Motor neuron (in vitro differentiated cells): Measurements from ENCODE around the gene UNC119B. TPM values are rescaled to one million over a fixed set of nuclear protein-coding genes. Genes with fewer than 3 reads are reported as not detected.

Experiments
- ATAC-seq, 8 experiments: fragments of 200-7000 bp; cut with Tn5 transposase; replicated peaks in 6 of 8; 2 replicates each; pipeline ENCODE4 v1.8.0; 2021; ENCODE audit warnings: mild to moderate bottlenecking in 8 of 8, moderate library complexity in 8 of 8
- H3K27ac ChIP-seq, 2 donors: fragments of 250-450 bp; sonication (Bioruptor Pico); 2 replicates each; pipeline ENCODE4 v1.9.0; 2021; ENCODE audit warnings: antibody characterized with exemption in 2 of 2, mild to moderate bottlenecking in 2 of 2, moderate library complexity in 1 of 2
- H3K4me1 ChIP-seq, 2 donors: fragments of 250-450 bp; sonication (Bioruptor Pico); replicated peaks in 1 of 2; 2 replicates each; pipeline ENCODE4 v1.6.1; 2021; ENCODE audit warnings: antibody characterized with exemption in 2 of 2, mild to moderate bottlenecking in 2 of 2, moderate library complexity in 1 of 2
- H3K4me3 ChIP-seq, 5 donors: fragments of 250-450 bp; sonication (Bioruptor Pico); 2 replicates each; pipeline ENCODE4 v1.9.0; 2021; ENCODE audit warnings: antibody characterized with exemption in 5 of 5, mild to moderate bottlenecking in 5 of 5, moderate library complexity in 4 of 5
- WGBS, 10 experiments: fragments of 450-650 bp; shearing (Covaris generic); methylation state at CpG; one replicate each; pipeline ENCODE4 v1.0.0; 2022; 5-methylcytosine and 5-hydroxymethylcytosine counted together
- in situ Hi-C, 9 experiments: fragments of 400-800 bp; cut with MboI; loops; one replicate each; pipeline ENCODE4 v1.15.0; 2021; ENCODE audit warnings: low sequenced_read_pairs in 9 of 9, low pct_unique_long_range_greater_than_20kb in 2 of 9; ENCODE audit not compliant: unreplicated experiment in 9 of 9
- total RNA-seq, 8 experiments: library from RNA; unstranded; fragments of 300-600 nt; gene quantifications; 2 replicates each; pipeline versions ENCODE4 v1.2.3 to v1.2.4, GENCODE V29; 2022

UNC119B gene
- total RNA-seq, 8 experiments from 2014 or later = 15.7 to 37.7 (median 20.8) TPM

- peak in 2 of 8 experiments; percentile 19 to 23 for ATAC-seq
- Histone ChIP-seq H3K27ac (peak overlapping the region in 1 of 2 donors; percentile 26), H3K4me1 (peaks cover 18 to 38% of the 10 kb centered on the region in 2 donors), H3K4me3 (no peak overlapping the region)
- in situ Hi-C loops = no loop called here
- WGBS, 10 experiments = 35 to 100% (median 69%) methylated on average over 1 to 11 of the region's 11 CpGs; no CpG with 5 or more reads in 2 of the 10 experiments
Observed at GRCh38 chr12:120692524-120693033, 17.7 kb upstream of the UNC119B start.

DNA sequence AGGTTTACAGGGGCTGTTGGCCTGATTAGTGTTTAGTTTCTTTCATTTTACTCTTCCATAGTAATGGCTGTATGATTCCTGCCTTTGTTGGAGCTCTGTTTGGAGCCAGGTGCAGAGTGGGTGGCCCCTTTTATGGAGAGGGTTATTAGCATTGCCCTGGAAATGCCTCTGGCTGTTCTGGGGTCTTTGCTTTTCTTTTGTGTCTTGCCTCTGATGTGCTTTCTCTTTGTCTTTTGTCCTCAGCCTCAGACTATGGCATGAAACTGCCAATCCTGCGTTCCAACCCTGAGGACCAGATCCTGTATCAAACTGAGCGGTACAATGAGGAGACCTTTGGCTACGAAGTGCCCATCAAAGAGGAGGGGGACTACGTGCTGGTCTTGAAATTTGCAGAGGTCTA is 16.4 kb upstream of the UNC119B start:
- peak in 2 of 8 experiments; percentile 28 to 45 for ATAC-seq
- 7 to 100% (median 20%) methylated on average over 1 to 4 of the region's 4 CpGs; no CpG with 5 or more reads in 3 of the 10 experiments for WGBS, 10 experiments
- H3K27ac ChIP-seq = peak overlapping the region in 1 of 2 donors; percentile 30
- in situ Hi-C loops = no loop called here
- H3K4me1 ChIP-seq = peaks cover 18 to 38% of the 10 kb centered on the region in 2 donors
- H3K4me3 ChIP-seq = no peak overlapping the region

DNA sequence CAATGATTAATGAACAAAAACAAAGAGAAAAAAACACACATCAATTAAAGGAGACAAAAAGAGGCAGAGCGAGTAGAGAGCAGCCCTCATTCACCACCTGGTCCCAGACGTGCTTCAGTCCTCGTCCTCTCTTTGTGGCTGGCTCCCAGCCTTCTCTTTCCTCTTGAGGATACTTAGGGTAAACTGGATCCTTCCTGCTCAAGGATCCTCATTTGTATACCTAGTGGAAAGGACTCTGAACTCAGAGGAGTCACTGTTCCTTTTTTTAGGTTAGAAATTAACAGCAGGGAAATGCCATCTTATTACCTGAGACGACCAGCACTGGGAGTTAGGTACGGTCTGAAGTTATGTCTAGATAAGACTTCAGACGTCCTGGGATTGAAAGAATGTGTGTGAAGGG is 13.6 kb upstream of the UNC119B start:
- no peak overlapping the region for H3K27ac ChIP-seq
- in situ Hi-C loops = no loop called here
- peaks cover 10 to 27% of the 10 kb centered on the region in 2 donors for H3K4me1 ChIP-seq
- ATAC-seq = peak in 2 of 8 experiments; percentile 16 to 41
- no peak overlapping the region for H3K4me3 ChIP-seq
- WGBS, 10 experiments = 60 to 100% (median 78%) methylated on average over 1 to 6 of the region's 6 CpGs; no CpG with 5 or more reads in 1 of the 10 experiments

DNA sequence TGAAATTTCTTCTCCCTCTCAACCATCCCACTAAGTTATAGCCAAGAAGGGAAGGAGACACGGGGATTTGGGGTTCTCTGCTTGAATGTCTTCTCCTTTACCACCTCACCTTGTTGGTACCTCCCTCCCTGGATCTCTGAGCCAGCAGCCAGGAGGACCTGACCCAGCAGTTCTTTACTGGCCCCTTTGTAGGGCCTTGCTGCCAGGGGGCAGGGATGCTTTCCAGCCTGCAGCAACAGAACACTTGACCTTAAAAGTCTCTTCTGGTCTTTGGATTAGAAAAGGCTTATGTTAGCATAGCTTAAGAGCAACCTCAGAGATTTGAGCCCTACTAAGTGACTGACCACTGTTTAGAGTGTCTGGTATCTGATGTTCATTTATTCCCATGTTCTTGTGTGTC is 12.9 kb upstream of the UNC119B start:
- in situ Hi-C loops = no loop called here
- Histone ChIP-seq H3K4me1 (peaks cover 10 to 20% of the 10 kb centered on the region in 2 donors), H3K27ac (no peak overlapping the region), H3K4me3 (no peak overlapping the region)
- ATAC-seq = no peak
- 86 to 100% (median 100%) methylated on average over 1 of the region's 1 CpG; no CpG with 5 or more reads in 5 of the 10 experiments for WGBS, 10 experiments

DNA sequence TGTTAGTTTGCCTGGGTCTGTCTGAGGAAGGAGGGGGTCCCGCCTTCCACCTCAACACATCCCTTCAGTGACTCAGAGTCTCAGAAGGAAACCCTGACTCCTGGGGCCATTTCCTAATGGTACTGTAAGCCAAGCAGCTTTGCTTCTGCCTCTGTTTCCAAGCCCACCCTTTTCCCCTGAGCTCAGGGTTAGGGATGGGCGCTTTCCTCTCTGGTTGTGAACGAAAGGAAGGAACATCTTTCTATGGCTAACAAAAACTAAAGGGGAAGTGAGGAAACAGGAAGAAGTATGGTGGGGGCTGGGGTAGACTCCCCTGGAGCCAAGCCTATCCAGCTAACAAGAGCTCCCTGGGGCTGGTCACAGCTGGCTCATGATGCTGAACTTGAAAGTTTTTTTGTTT is 11.6 kb upstream of the UNC119B start:
- Histone ChIP-seq H3K27ac (no peak overlapping the region), H3K4me3 (no peak overlapping the region), H3K4me1 (peaks cover 5 to 7% of the 10 kb centered on the region in 2 donors)
- in situ Hi-C loops = no loop called here
- 86 to 100% (median 89%) methylated on average over 1 to 3 of the region's 3 CpGs; no CpG with 5 or more reads in 5 of the 10 experiments for WGBS, 10 experiments
- ATAC-seq = no peak

- Histone ChIP-seq H3K4me3 (no peak overlapping the region), H3K27ac (no peak overlapping the region), H3K4me1 (no peaks in the 10 kb centered on the region)
- in situ Hi-C loops = no loop called here
- 90 to 100% (median 93%) methylated on average over 2 to 7 of the region's 7 CpGs; no CpG with 5 or more reads in 3 of the 10 experiments for WGBS, 10 experiments
- no peak for ATAC-seq
Observed at GRCh38 chr12:120699553-120699952, 10.7 kb upstream of the UNC119B start.

- Histone ChIP-seq H3K27ac (no peak overlapping the region), H3K4me1 (no peaks in the 10 kb centered on the region), H3K4me3 (no peak overlapping the region)
- peak in 1 of 8 experiments; percentile 38 for ATAC-seq
- in situ Hi-C loops = no loop called here
- 94 to 100% (median 100%) methylated on average over 1 to 5 of the region's 5 CpGs; no CpG with 5 or more reads in 4 of the 10 experiments for WGBS, 10 experiments
Observed at GRCh38 chr12:120700886-120701285, 9.4 kb upstream of the UNC119B start.

GRCh38 chr12:120702637-120703036 is 7.6 kb upstream of the UNC119B start:
- Histone ChIP-seq H3K4me1 (no peaks in the 10 kb centered on the region), H3K27ac (no peak overlapping the region), H3K4me3 (no peak overlapping the region)
- WGBS, 10 experiments = 100% methylated on average over 1 of the region's 1 CpG; no CpG with 5 or more reads in 7 of the 10 experiments
- in situ Hi-C loops = no loop called here
- ATAC-seq = no peak

DNA sequence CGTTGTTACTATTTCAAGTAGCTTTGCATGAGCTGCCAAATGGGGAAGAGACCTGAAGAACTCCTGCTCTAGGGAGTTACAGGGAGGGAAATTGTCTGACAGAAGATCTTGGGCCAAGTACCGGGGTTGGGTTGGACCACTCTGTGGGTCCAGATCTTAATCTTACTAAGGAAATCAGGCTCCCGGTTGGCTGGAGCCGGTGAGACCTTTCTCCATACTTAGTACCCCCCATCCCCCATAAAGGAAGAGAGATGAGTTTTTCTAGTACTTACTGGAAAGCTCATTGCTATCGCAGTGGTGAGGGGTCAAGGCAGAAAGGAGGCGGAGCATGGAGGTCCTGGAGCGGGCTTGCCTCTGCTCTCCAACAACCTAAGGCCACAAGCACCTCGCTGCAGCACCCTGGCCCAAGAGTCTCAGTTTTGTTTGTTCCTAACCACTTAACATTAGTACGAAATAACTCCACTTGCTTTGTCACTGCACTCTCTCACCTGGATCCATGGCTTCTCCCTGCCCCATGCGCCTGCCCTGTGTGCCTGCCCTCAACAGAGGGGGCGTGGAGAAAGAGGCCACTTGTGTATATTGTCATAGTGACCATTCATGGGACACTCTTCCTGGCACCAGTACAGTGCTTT is 6.8 kb upstream of the UNC119B start:
- Histone ChIP-seq H3K4me3 (no peak overlapping the region), H3K4me1 (peaks cover 0 to under 1% of the 10 kb centered on the region in 2 donors), H3K27ac (no peak overlapping the region)
- peak in 2 of 8 experiments; percentile 29 to 50 for ATAC-seq
- in situ Hi-C loops = no loop called here
- 73 to 100% (median 95%) methylated on average over 2 to 6 of the region's 11 CpGs; no CpG with 5 or more reads in 2 of the 10 experiments for WGBS, 10 experiments

DNA sequence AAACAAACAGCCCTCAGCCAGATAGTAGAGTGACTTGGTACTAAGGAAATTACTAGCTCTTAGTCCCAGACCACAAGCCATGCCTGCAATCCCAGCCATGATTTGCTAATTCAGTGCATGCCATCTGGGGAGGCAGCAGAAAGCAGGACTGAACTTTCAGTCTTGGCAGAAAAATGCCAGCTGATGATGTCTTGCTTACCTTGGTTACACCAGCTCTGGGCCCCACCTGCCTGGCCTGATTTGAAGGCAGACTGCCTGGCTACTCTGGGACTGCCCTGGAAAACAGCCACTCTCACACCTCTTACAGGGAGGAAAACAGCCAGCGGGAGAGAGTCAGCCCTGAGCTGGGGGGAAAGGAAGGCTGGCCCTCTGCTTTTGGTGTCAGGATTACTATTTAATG is 4.6 kb upstream of the UNC119B start:
- 100% methylated on average over 1 of the region's 1 CpG; no CpG with 5 or more reads in 9 of the 10 experiments for WGBS, 10 experiments
- H3K27ac ChIP-seq = no peak overlapping the region
- in situ Hi-C loops = no loop called here
- H3K4me3 ChIP-seq = no peak overlapping the region
- no peak for ATAC-seq
- peaks cover 7 to 16% of the 10 kb centered on the region in 2 donors for H3K4me1 ChIP-seq

- Histone ChIP-seq H3K27ac (no peak overlapping the region), H3K4me3 (no peak overlapping the region), H3K4me1 (peaks cover 7 to 16% of the 10 kb centered on the region in 2 donors)
- no peak for ATAC-seq
- in situ Hi-C loops = no loop called here
- WGBS, 10 experiments = 65 to 100% (median 90%) methylated on average over 2 to 5 of the region's 5 CpGs; no CpG with 5 or more reads in 1 of the 10 experiments
Observed at GRCh38 chr12:120706029-120706428, 4.2 kb upstream of the UNC119B start.

DNA sequence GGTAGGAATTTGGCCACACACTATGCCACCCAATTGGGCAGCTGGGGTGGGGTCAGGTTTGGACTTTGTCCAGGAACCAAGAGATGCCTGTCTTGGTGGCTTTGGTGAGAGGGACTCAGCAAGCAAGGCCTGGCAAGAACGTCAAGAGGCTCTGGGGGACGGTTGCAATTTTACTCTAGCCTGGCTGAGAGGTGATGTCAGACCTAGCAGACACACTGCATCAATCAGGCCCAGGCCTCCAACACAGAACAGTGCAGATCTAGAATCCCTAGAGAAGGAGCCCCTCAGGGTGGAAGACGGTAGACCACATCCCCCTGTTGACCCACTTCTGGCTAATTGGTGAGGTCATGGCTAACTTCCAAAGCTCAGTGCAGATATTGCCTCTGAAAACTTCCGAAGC is 1.6 kb upstream of the UNC119B start:
- ATAC-seq = peak in 5 of 8 experiments; percentile 20 to 50 (median 35)
- 34 to 100% (median 54%) methylated on average over 1 to 2 of the region's 4 CpGs; no CpG with 5 or more reads in 5 of the 10 experiments for WGBS, 10 experiments
- peaks cover 14 to 21% of the 10 kb centered on the region in 2 donors for H3K4me1 ChIP-seq
- H3K4me3 ChIP-seq = no peak overlapping the region
- H3K27ac ChIP-seq = peak overlapping the region in 1 of 2 donors; percentile 31
- in situ Hi-C loops = no loop called here

DNA sequence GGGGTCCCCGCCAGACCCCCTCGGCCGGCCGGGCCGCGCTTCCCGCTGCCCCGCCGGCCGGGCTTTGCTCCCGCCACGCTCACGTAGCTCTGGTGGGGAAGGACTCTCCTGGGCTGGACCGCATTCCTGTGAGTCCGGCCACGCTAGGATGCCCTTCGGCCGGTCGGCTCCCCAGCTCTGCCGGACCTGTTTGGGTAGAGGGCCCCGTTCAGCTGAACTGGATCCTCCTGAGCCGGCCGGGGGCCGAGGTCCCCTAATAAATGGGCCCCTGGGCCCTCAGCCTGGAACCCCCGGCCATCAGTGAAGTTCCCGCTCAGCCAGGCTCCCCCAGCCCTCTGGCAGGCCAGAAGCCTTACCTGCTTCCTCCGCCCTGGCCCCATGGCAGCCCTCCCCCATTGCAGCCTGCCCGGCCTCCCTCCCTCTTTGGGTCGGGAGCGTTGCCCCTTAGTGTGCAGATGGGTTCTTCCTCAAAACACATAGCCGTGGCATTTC is 593 bp downstream of the UNC119B start:
- in situ Hi-C loops = loop anchor here in 3 of 9 experiments (10.0 kb wide), 1 partner anchor 126 kb away; the partner anchor contains the start of gene POP5 (in 3 of the 3)
- Histone ChIP-seq H3K4me3 (peak overlapping the region; percentile 80 to 99 (median 90)), H3K27ac (peak overlapping the region; percentile 80 to 82), H3K4me1 (peaks cover 14 to 21% of the 10 kb centered on the region in 2 donors)
- whole genome bisulfite sequencing, 10 experiments = 0 to 4% (median 0%) methylated on average over 1 to 5 of the region's 31 CpGs; no CpG with 5 or more reads in 6 of the 10 experiments
- ATAC-seq = peak; percentile 28 to 58 (median 40)
